Activated B cell treated with CpG ODN at 0.5 μM for 24 hours (primary cell): ENCODE measurements around the gene SCN3B. TPM values are rescaled to one million over a fixed set of nuclear protein-coding genes. Genes with fewer than 3 reads are reported as not detected.

Experiments
- ATAC-seq: fragments of 200-7000 bp; cut with Tn5 transposase; one replicate; pipeline ENCODE4 v1.10.0; 2021; ENCODE audit warnings: low read depth, mild to moderate bottlenecking, moderate library complexity
- CTCF ChIA-PET: fragments of 350-600 bp; sonication (Branson Sonifier 250); formaldehyde crosslinking; loops from one replicate; lab custom pipeline; 2021; ENCODE audit warnings: antibody characterized with exemption; lab: Charles Lee
- POLR2A ChIA-PET: fragments of 350-600 bp; sonication (Branson Sonifier 250); formaldehyde crosslinking; loops from one replicate; lab custom pipeline; 2021; ENCODE audit warnings: antibody characterized with exemption; lab: Charles Lee
- DNase-seq: peaks from one replicate; pipeline ENCODE4 v3.0.0; 2022
- H3K27ac Mint-ChIP-seq: one replicate; pipeline ENCODE4 v1.8.0; 2020; ENCODE audit warnings: mixed read lengths
- H3K27me3 Mint-ChIP-seq: one replicate; pipeline ENCODE4 v1.8.0; 2021; ENCODE audit warnings: mixed read lengths
- H3K36me3 Mint-ChIP-seq: one replicate; pipeline ENCODE4 v1.8.0; 2021; ENCODE audit warnings: low read depth, mixed read lengths
- H3K4me1 Mint-ChIP-seq: one replicate; pipeline ENCODE4 v1.8.0; 2021; ENCODE audit warnings: mixed read lengths
- H3K4me3 Mint-ChIP-seq: one replicate; pipeline ENCODE4 v1.8.0; 2020; ENCODE audit warnings: mild to moderate bottlenecking, mixed read lengths
- H3K9me3 Mint-ChIP-seq: one replicate; pipeline ENCODE4 v1.8.0; 2020; ENCODE audit warnings: mixed read lengths
- intact Hi-C: fragments of 100-400 bp; cut with micrococcal nuclease; formaldehyde crosslinking; loops from one replicate; pipeline ENCODE4 v1.15.1; 2024
- total RNA-seq: library from RNA; stranded (reverse); gene quantifications from 2 replicates; pipeline ENCODE4 v1.2.3, GENCODE V29; 2022
- TF ChIP-seq, protein P1 (sequence below): fragments of 200-600 bp; IDR thresholded peaks from one replicate; pipeline ENCODE4 v1.8.0; 2022; ENCODE audit warnings: antibody characterized with exemption, mild to moderate bottlenecking

Gene SCN3B
- total RNA-seq, 1 donor from 2014 or later, result not detected

DNA sequence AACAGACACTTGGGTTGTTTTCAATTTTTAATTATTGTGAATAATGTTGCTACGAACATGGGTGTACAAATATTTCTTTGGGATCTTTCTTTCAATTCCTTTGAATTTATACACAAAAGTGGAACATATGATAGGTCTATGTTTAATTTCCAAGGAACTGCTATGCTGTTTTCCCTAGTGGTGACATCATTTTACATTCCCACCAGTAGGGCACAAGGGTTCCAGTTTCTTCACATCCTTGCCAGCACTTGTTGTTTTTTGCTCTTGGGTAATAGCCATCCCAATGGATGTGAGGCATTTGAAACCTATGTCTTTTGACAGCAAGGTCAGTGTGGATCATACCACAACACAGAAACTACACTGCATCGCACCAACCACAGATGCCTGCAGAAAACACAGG, 41.8 kb upstream of the SCN3B start:
- DNase-seq (no peak), ATAC-seq (no peak)
- Mint-ChIP-seq H3K9me3 (no peaks in the 10 kb centered on the region), H3K27ac (no peak overlapping the region), H3K4me3 (no peak overlapping the region), H3K36me3 (no peaks in the 10 kb centered on the region), H3K4me1 (peaks cover 2% of the 10 kb centered on the region), H3K27me3 (peaks cover 12% of the 10 kb centered on the region)
- CTCF ChIA-PET, result no interaction called here
- intact Hi-C loops, result no loop called here
- POLR2A ChIA-PET, result no interaction called here
- TF ChIP-seq, protein P1, sequence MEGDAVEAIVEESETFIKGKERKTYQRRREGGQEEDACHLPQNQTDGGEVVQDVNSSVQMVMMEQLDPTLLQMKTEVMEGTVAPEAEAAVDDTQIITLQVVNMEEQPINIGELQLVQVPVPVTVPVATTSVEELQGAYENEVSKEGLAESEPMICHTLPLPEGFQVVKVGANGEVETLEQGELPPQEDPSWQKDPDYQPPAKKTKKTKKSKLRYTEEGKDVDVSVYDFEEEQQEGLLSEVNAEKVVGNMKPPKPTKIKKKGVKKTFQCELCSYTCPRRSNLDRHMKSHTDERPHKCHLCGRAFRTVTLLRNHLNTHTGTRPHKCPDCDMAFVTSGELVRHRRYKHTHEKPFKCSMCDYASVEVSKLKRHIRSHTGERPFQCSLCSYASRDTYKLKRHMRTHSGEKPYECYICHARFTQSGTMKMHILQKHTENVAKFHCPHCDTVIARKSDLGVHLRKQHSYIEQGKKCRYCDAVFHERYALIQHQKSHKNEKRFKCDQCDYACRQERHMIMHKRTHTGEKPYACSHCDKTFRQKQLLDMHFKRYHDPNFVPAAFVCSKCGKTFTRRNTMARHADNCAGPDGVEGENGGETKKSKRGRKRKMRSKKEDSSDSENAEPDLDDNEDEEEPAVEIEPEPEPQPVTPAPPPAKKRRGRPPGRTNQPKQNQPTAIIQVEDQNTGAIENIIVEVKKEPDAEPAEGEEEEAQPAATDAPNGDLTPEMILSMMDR, result no peak

GRCh38 chr11:123695231-123695630, 40.8 kb upstream of the SCN3B start:
- H3K36me3 Mint-ChIP-seq, result no peaks in the 10 kb centered on the region
- ATAC-seq (no peak), DNase-seq (no peak)
- peaks cover 13% of the 10 kb centered on the region for H3K27me3 Mint-ChIP-seq
- no peak overlapping the region for H3K27ac Mint-ChIP-seq
- ChIA-PET POLR2A (interaction anchor here (0.7 kb wide), 1 partner anchor 36 kb away, joined by 11 read pairs; no protein-coding TSS in a partner anchor), CTCF (no interaction called here)
- no peak overlapping the region for H3K4me3 Mint-ChIP-seq
- no peaks in the 10 kb centered on the region for H3K9me3 Mint-ChIP-seq
- peaks cover 2% of the 10 kb centered on the region for H3K4me1 Mint-ChIP-seq
- TF ChIP-seq, protein P1, result no peak
- intact Hi-C loops, result no loop called here

GRCh38 chr11:123694551-123694950, 40.1 kb upstream of the SCN3B start:
- DNase-seq (no peak), ATAC-seq (no peak)
- TF ChIP-seq, protein P1, result no peak
- ChIA-PET CTCF (no interaction called here), POLR2A (interaction anchor here (0.7 kb wide), 1 partner anchor 36 kb away, joined by 11 read pairs; no protein-coding TSS in a partner anchor)
- Mint-ChIP-seq H3K27ac (no peak overlapping the region), H3K36me3 (no peaks in the 10 kb centered on the region), H3K27me3 (peaks cover 15% of the 10 kb centered on the region), H3K9me3 (no peaks in the 10 kb centered on the region), H3K4me1 (peaks cover 2% of the 10 kb centered on the region), H3K4me3 (no peak overlapping the region)
- intact Hi-C loops, result no loop called here

DNA sequence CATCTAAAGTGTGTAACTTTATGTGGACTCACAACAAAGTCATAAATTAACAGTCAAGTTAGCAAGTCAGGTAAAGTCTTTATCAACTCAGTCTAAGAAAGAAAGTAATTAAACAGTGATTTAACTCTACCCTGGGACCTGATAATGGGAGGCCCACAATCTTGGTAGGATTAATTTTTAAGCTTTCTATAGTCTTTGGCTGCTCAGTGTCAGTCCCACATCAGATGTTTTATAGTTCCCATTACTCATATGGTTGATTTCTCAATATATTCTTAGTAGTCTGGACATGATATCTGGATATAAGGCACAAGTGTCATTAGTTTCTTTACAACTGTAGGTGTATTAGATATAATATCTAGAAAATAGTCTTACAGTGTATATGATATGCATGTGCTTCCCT, 38.5 kb upstream of the SCN3B start:
- intact Hi-C loops, result no loop called here
- Mint-ChIP-seq H3K27ac (no peak overlapping the region), H3K4me3 (no peak overlapping the region), H3K27me3 (peaks cover 17% of the 10 kb centered on the region), H3K4me1 (no peaks in the 10 kb centered on the region), H3K36me3 (no peaks in the 10 kb centered on the region), H3K9me3 (no peaks in the 10 kb centered on the region)
- DNase-seq, result no peak
- TF ChIP-seq, protein P1, result no peak
- CTCF ChIA-PET, result interaction anchor here (0.6 kb wide), 1 partner anchor 180 kb away, joined by 3 read pairs; no protein-coding TSS in a partner anchor
- POLR2A ChIA-PET, result no interaction called here
- ATAC-seq, result no peak

- DNase-seq (no peak), ATAC-seq (no peak)
- Mint-ChIP-seq H3K36me3 (no peaks in the 10 kb centered on the region), H3K27ac (no peak overlapping the region), H3K27me3 (peaks cover 18% of the 10 kb centered on the region), H3K4me1 (no peaks in the 10 kb centered on the region), H3K9me3 (no peaks in the 10 kb centered on the region), H3K4me3 (no peak overlapping the region)
- ChIA-PET CTCF (no interaction called here), POLR2A (no interaction called here)
- intact Hi-C loops, result no loop called here
- TF ChIP-seq, protein P1, result no peak
Measured at GRCh38 chr11:123690485-123690884, 36.1 kb upstream of the SCN3B start.
